ENCODE data around the gene TMPRSS5. TPM values are rescaled to one million over a fixed set of nuclear protein-coding genes. Genes with fewer than 3 reads are reported as not detected.

Gene TMPRSS5
- total RNA-seq, 1 donor from 2014 or later = 1.3 TPM

DNA sequence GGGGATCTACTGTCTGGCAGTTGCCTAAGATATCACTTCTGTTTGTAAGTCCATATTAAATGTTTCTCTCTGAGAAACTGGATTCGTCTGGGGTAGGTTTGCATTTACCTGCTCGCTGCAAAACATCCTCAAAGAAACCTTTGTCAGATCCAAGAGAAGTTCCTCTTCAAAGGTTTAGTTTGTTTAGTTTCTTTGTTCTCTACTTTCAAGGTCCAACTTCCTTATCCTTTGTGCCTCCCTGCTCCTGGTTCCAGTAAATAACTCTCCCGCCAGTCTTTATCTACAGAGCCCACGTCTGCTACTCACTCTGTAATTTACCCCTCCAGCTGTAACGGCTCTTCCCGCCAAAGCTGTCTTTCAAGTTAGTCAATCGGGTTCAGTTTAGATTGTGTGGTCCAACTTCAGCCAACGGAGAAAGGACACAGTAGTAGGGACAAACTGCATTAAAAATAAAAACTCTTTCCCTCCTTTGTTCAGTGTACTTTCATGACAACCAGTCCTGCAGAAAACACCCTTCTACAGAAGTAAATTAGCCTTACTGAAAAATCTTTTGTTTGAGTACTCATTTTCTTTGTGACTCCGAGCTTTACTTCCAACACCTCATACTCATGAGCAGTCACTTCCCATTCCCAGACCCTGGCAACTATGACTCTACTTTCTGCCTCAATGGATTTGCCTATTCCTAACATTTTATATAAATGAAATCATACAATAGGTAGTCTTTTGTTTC, 41.0 kb downstream of the TMPRSS5 start:
- Mint-ChIP-seq H3K4me1 (ENCODE audit: low read depth, unreplicated experiment) (no peaks in the 10 kb centered on the region), H3K9me3 (ENCODE audit: unreplicated experiment) (no peaks in the 10 kb centered on the region), H3K27ac (ENCODE audit: unreplicated experiment) (no peak overlapping the region), H3K4me3 (ENCODE audit: unreplicated experiment) (no peak overlapping the region), H3K36me3 (ENCODE audit: unreplicated experiment) (peaks cover 30% of the 10 kb centered on the region), H3K27me3 (ENCODE audit: unreplicated experiment) (no peaks in the 10 kb centered on the region)
- TF ChIP-seq, protein P1, sequence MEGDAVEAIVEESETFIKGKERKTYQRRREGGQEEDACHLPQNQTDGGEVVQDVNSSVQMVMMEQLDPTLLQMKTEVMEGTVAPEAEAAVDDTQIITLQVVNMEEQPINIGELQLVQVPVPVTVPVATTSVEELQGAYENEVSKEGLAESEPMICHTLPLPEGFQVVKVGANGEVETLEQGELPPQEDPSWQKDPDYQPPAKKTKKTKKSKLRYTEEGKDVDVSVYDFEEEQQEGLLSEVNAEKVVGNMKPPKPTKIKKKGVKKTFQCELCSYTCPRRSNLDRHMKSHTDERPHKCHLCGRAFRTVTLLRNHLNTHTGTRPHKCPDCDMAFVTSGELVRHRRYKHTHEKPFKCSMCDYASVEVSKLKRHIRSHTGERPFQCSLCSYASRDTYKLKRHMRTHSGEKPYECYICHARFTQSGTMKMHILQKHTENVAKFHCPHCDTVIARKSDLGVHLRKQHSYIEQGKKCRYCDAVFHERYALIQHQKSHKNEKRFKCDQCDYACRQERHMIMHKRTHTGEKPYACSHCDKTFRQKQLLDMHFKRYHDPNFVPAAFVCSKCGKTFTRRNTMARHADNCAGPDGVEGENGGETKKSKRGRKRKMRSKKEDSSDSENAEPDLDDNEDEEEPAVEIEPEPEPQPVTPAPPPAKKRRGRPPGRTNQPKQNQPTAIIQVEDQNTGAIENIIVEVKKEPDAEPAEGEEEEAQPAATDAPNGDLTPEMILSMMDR (IDR thresholded peaks at IDR 0.05; ENCODE audit: partially characterized antibody, unreplicated experiment) = no peak
- DNase-seq = no peak

DNA sequence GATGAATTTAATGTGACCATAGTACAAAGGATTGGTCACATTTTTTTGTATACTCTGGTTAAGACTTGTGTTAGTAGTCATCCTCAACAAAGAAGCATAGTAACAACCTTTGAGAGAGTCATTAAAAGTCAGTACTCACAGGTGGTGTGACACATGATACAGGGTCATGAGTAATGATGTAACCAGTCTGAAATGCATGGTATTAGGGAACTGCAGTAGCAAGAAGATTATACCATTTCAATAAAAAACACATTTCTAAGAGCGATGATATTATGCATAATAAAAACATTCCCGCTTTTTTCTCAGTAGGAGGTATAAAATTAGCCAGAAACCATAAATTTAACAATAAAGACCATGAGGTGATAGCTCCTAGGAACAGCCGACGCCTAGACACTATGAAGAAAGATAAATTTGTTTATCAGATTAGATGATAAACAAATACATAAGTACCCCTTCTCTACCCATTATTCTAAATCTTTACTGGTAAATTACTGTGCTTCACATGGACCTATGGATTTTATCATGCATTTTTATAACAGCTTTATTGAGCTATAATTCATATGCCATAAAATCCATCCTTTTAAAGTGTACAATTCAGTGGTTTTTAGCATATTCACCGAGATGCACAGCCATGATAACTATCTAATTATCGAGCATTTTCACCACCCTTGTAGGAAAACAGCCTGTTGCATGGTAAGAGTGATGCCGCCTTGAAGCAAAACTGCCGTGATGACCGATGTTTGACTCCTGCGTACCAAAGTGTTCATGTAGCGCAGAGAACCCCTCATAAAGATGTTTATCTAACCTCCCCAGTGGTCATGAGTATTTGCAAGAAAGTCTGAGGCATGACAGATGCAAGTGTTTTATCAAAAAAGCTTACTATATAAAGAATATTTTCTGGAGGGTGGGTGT, 41.8 kb downstream of the TMPRSS5 start:
- Mint-ChIP-seq H3K27me3 (ENCODE audit: unreplicated experiment) (no peaks in the 10 kb centered on the region), H3K4me1 (ENCODE audit: low read depth, unreplicated experiment) (no peaks in the 10 kb centered on the region), H3K36me3 (ENCODE audit: unreplicated experiment) (peaks cover 30% of the 10 kb centered on the region), H3K27ac (ENCODE audit: unreplicated experiment) (no peak overlapping the region), H3K9me3 (ENCODE audit: unreplicated experiment) (no peaks in the 10 kb centered on the region), H3K4me3 (ENCODE audit: unreplicated experiment) (no peak overlapping the region)
- TF ChIP-seq, protein P1 (IDR thresholded peaks at IDR 0.05; ENCODE audit: partially characterized antibody, unreplicated experiment) = no peak
- no peak for DNase-seq

- no peaks in the 10 kb centered on the region for H3K27me3 Mint-ChIP-seq (ENCODE audit: unreplicated experiment)
- H3K4me1 Mint-ChIP-seq (ENCODE audit: low read depth, unreplicated experiment) = no peaks in the 10 kb centered on the region
- no peaks in the 10 kb centered on the region for H3K9me3 Mint-ChIP-seq (ENCODE audit: unreplicated experiment)
- no peak overlapping the region for H3K27ac Mint-ChIP-seq (ENCODE audit: unreplicated experiment)
- H3K36me3 Mint-ChIP-seq (ENCODE audit: unreplicated experiment) = peaks cover 26% of the 10 kb centered on the region
- TF ChIP-seq, protein P1 (IDR thresholded peaks at IDR 0.05; ENCODE audit: partially characterized antibody, unreplicated experiment) = no peak
- no peak for DNase-seq
- no peak overlapping the region for H3K4me3 Mint-ChIP-seq (ENCODE audit: unreplicated experiment)
Measured at GRCh38 chr11:113663567-113663966, 42.5 kb downstream of the TMPRSS5 start.

DNA sequence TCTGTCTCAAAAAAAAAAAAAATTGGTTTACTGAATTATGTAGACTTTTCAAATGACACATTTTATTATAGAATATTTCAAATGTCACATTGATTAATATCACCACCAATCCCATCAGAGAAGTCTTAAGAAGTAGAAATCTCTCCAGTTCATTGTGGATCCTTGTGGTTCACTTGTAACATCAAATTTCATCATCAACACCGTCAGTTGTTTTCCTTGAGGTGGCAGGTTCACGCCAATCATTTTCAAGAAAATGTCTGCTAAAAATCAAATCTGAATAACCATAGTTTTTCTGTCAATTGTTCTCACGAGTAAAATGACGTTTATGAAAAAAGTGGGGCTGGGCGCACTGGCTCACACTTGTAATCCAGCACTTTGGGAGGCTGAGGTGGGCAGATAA, 50.3 kb downstream of the TMPRSS5 start:
- peaks cover 4% of the 10 kb centered on the region for H3K9me3 Mint-ChIP-seq (ENCODE audit: unreplicated experiment)
- peaks cover 2% of the 10 kb centered on the region for H3K27me3 Mint-ChIP-seq (ENCODE audit: unreplicated experiment)
- H3K4me3 Mint-ChIP-seq (ENCODE audit: unreplicated experiment) = no peak overlapping the region
- H3K4me1 Mint-ChIP-seq (ENCODE audit: low read depth, unreplicated experiment) = no peaks in the 10 kb centered on the region
- H3K36me3 Mint-ChIP-seq (ENCODE audit: unreplicated experiment) = peaks cover 11% of the 10 kb centered on the region
- TF ChIP-seq, protein P1 (IDR thresholded peaks at IDR 0.05; ENCODE audit: partially characterized antibody, unreplicated experiment) = no peak
- DNase-seq = no peak
- H3K27ac Mint-ChIP-seq (ENCODE audit: unreplicated experiment) = no peak overlapping the region
